Fibroblast of pulmonary artery (primary cell): ENCODE measurements around the gene NUMBL.
"Not testable (repeated sequence)": the region's sequence is repeated elsewhere in the genome, so short reads cannot be mapped to it uniquely, and the experiment has no call there.

Source experiments
- DNase-seq: peaks from one replicate; pipeline ENCODE4 v3.0.0-alpha.2; 2010; ENCODE audit warnings: low read depth
- H3K4me3 ChIP-seq: replicated peaks from 2 replicates; pipeline ENCODE4 v1.5.1; 2011; ENCODE audit warnings: low read depth, mild to moderate bottlenecking, control low read depth, low read length, moderate library complexity
- TF ChIP-seq, protein P1 (sequence below): IDR thresholded peaks from 2 replicates; pipeline ENCODE4 v1.5.1; 2011; ENCODE audit warnings: mild to moderate bottlenecking, control low read depth, low read length, inconsistent platforms; ENCODE audit errors: missing control alignments

NUMBL gene

DNA sequence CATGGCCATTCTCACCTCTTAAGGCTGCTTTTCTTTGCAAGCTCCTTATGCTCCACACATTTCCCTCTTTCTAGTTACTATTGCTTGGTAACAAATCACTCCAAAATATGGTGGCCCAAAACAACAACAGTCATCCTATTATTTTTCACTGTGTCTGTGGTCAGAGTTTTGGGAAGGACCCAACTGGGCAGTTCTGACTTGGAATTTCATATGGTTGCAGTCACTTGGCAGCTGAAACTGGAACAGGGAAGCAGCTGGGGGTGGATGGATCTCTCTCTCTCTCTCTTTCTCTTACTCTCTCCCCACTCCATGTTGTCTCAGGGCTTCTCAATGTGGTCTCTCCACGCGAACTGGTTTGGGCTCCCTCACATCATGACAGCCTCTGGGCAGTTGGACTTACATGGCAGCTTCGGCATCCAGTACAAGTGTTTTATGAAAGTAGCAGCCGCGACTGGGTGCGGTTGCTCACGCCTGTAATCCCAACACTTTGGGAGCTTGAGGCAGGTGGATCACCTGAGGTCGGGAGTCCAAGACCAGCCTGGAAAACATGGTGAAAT lies 39.6 kb downstream of the NUMBL start:
- peak; percentile 79 for DNase-seq
- TF ChIP-seq, protein P1, sequence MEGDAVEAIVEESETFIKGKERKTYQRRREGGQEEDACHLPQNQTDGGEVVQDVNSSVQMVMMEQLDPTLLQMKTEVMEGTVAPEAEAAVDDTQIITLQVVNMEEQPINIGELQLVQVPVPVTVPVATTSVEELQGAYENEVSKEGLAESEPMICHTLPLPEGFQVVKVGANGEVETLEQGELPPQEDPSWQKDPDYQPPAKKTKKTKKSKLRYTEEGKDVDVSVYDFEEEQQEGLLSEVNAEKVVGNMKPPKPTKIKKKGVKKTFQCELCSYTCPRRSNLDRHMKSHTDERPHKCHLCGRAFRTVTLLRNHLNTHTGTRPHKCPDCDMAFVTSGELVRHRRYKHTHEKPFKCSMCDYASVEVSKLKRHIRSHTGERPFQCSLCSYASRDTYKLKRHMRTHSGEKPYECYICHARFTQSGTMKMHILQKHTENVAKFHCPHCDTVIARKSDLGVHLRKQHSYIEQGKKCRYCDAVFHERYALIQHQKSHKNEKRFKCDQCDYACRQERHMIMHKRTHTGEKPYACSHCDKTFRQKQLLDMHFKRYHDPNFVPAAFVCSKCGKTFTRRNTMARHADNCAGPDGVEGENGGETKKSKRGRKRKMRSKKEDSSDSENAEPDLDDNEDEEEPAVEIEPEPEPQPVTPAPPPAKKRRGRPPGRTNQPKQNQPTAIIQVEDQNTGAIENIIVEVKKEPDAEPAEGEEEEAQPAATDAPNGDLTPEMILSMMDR = no peak

DNA sequence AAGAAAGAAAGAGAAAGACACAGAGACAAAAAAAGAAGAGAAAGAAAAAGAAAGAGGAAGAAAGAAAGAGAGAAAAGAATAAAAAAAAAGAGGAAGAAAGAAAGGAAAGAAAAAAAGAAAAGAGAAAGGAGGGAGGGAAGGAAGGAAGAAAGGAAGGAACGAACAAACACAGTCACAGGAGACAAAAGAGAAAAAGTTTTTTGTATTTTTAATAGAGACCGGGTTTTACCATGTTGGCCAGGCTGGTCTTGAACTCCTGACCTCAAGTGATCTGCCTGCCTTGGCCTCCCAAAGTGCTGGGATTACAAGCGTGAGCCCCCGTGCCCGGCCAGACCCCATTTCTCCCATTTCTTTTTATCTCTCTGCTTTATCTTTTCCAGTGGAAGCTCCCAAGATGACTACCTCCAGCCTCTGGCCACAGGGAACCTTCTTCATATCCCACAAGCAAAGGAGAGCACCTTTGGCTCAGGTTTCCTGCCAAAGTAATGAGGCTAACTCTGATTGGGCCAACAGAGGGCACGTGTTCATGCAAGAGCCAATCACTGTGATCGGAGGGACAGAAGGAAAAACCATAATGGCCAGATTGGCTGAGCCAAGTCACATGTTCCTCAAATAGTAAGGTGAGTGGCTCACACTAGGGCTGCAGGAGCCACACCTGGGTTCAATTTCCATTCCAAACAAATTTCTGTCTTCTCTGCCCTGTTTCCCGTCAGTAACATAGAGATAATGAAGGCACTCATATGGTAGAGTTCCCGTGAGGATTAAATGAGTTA lies 40.4 kb downstream of the NUMBL start:
- DNase-seq, H3K4me3 ChIP-seq: not testable (repeated sequence)

More for the DNA sequence above, 39.6 kb downstream of the NUMBL start:
- no peak overlapping the region for H3K4me3 ChIP-seq

DNA sequence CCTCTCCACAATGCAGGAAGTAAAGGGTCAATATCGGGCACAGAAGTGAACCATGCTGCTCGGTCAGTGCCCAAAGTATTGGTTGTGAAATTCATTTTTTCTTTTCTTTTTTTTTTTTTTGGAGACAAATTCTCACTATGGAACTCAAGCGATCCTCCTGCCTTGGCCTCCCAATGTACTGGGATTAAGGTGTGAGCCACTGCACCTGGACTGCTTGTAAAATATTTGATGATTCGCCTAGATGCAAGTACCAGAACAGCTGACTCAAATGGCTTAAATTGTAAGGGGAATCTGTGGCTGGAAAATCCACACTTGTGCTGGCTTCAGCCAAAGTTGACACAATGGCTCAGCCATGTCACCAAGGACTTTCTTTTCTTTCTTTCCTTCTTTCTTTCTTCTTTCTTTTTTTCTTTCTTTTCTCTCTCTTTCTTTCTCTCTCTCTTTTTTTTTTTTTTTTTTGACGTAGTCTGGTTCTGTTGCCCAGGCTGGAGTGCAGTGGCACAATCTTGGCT lies 43.7 kb downstream of the NUMBL start:
- no peak for DNase-seq
- H3K4me3 ChIP-seq = peak overlapping the region; percentile 23
- TF ChIP-seq, protein P1 = no peak

DNA sequence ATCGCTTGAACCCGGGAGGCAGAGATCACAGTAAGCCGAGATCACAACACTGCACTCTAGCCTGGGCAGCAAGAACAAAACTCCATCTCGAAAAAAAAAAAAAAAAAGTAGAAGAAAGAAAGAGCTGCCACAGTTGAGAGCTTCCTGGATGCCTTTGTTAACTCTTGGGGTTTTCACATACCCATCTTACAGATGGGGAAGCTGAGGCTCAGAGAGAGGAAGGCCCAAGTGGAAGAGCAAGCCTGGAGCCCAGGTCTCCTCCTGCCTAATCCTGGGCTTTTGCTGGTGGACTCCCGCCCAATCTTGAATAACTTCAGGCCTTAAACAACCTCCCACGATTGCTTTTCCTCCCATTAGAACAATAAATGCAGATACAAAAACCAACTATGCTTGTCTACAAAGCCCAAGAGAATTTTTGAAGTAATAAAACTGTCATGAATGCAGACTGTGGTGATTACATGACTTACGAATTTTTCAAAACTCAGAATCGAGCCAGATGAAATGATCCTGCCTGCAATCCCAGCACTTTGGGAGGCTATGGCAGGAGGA lies 47.6 kb downstream of the NUMBL start:
- DNase-seq = no peak
- H3K4me3 ChIP-seq = no peak overlapping the region
- TF ChIP-seq, protein P1 = no peak

DNA sequence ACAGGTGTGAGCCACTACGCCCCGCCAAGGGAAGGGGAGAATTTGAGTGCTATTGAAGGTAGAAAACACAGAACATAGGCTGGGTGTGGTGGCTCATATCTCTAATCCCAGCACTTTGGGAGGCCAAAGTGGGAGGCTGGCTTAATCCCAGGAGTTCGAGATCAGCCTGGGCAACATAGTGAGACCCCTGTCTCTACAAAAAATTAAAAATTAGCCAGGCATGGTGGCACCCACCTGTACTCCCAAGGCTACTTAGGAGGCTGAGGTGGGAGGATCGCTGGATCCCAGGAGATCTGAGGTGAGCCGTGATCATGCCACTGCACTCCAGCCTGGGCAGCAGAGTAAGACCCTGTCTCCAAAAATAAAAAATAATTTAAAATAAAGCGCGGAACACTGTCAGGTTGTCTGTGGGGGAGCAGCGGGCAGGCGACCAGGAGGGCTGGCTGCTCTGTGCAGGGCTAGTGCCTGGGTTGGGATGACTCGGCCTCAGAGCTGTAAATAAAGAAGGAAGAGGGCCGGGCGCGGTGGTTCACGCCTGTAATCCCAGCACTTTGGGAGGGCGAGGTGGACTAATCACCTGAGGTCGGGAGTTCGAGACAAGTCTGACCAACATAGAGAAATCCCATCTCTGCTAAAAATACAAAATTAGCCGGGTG lies 48.3 kb downstream of the NUMBL start:
- no peak overlapping the region for H3K4me3 ChIP-seq
- TF ChIP-seq, protein P1 = no peak
- DNase-seq = no peak

DNA sequence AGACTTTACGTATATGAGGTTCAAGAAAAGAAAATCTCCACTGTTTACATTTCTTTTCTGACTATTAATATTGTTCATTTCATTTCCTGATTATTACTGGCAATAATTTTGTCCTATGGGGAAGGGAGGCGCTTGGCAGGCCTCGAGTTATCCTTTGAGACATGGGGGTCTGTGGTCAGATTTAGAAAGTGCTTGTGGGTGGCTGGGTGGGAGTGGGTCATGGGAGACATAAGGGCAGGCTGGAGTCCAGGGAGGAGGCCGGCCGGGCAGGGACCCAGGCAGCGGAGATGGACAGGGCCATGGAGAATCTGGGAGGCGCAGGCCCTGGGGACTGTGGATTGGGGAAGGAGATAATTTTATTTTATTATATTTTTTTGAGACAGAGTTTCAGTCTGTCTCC lies 49.2 kb downstream of the NUMBL start:
- TF ChIP-seq, protein P1 = no peak
- DNase-seq = no peak
- H3K4me3 ChIP-seq = no peak overlapping the region

DNA sequence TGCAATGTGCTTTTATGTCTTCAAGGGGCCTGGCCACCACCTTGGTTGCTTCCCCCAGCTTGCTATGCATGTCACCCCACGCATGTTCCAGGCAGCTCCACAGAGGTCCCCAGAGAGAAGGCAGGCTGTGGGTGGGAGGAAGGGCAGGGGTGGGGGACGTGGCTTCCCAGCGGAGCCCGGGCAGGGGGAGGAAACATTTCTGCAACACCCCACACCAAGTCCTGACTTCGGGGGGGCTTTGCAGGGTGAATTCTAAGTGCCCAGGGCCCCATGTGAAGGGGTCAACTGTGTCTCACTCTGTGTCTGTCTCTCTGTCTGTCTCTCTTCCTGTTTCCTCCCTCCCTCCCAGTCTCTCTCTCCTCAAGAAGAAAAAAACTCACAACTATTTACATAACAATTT lies 49.7 kb downstream of the NUMBL start:
- H3K4me3 ChIP-seq = no peak overlapping the region
- TF ChIP-seq, protein P1 = no peak
- DNase-seq = peak; percentile 44
